ENCODE measurements around the gene TAOK1.

TAOK1 gene

GRCh38 chr17:29571883-29572681 is 181.9 kb downstream of the TAOK1 start:
- no peak for DNase-seq

- DNase-seq = peak; percentile 15
Observed at GRCh38 chr17:29572691-29573557, 182.8 kb downstream of the TAOK1 start.

- no peak for DNase-seq
Observed at GRCh38 chr17:29573558-29573869, 183.4 kb downstream of the TAOK1 start.

- no peak for DNase-seq
Observed at GRCh38 chr17:29573871-29574731, 183.9 kb downstream of the TAOK1 start.

GRCh38 chr17:29574732-29575510 is 184.8 kb downstream of the TAOK1 start:
- no peak for DNase-seq

- DNase-seq = no peak
Observed at GRCh38 chr17:29575511-29576213, 185.5 kb downstream of the TAOK1 start.

GRCh38 chr17:29576214-29577000 is 186.2 kb downstream of the TAOK1 start:
- DNase-seq = no peak

- DNase-seq = no peak
Observed at GRCh38 chr17:29577001-29577370, 186.8 kb downstream of the TAOK1 start.

GRCh38 chr17:29577385-29578211 is 187.4 kb downstream of the TAOK1 start:
- DNase-seq = no peak

- no peak for DNase-seq
Observed at GRCh38 chr17:29578626-29579485, 188.7 kb downstream of the TAOK1 start.

- DNase-seq = peak; percentile 53
Observed at GRCh38 chr17:29579866-29580771, 190.0 kb downstream of the TAOK1 start.

- DNase-seq = peak; percentile 38
Observed at GRCh38 chr17:29581583-29582253, 191.6 kb downstream of the TAOK1 start.

GRCh38 chr17:29582254-29582765 is 192.1 kb downstream of the TAOK1 start:
- DNase-seq = no peak

- DNase-seq = no peak
Observed at GRCh38 chr17:29582772-29583171, 192.6 kb downstream of the TAOK1 start.

GRCh38 chr17:29583324-29584248 is 193.4 kb downstream of the TAOK1 start:
- DNase-seq = peak; percentile 51
